Lung (tissue), 12 donors: ENCODE results near the gene REEP3. TPM values are rescaled to one million over a fixed set of nuclear protein-coding genes. Genes with fewer than 3 reads are reported as not detected.
"Not testable (repeated sequence)": the region's sequence is repeated elsewhere in the genome, so short reads cannot be mapped to it uniquely, and the experiment has no call there.

Experiments used
- ATAC-seq: fragments of 200-7000 bp; cut with Tn5 transposase; one replicate; pipeline ENCODE4 v1.9.1; 2020; ENCODE audit warnings: moderate number of reproducible peaks; ENCODE audit not compliant: insufficient read depth, low FRiP score
- DNase-seq, 3 donors: peaks; one replicate each; pipeline ENCODE4 v3.0.0-alpha.2; 2013 to 2017
- H3K27ac ChIP-seq, 2 donors: one replicate each; pipeline ENCODE4 v1.5.1; 2013; ENCODE audit warnings: mild to moderate bottlenecking in 2 of 2, moderate library complexity in 2 of 2, control low read depth in 1 of 2, inconsistent platforms in 1 of 2, low read depth in 1 of 2, low read length in 1 of 2
- H3K27me3 ChIP-seq, 3 donors: one replicate each; pipeline ENCODE4 v1.5.1; 2013; ENCODE audit warnings: low read length in 2 of 3; ENCODE audit not compliant: control insufficient read depth in 3 of 3, insufficient read depth in 3 of 3
- H3K36me3 ChIP-seq, 4 donors: one replicate each; pipeline ENCODE4 v1.5.1; 2013; ENCODE audit warnings: low read length in 4 of 4, mild to moderate bottlenecking in 1 of 4, moderate library complexity in 1 of 4; ENCODE audit not compliant: control insufficient read depth in 4 of 4, insufficient read depth in 4 of 4
- H3K4me1 ChIP-seq, 5 donors: one replicate each; pipeline ENCODE4 v1.5.1; 2013; ENCODE audit warnings: low read length in 5 of 5, mild to moderate bottlenecking in 2 of 5, moderate library complexity in 1 of 5; ENCODE audit not compliant: control insufficient read depth in 5 of 5, insufficient read depth in 5 of 5
- H3K4me3 ChIP-seq: one replicate; pipeline ENCODE4 v1.5.1; 2013; ENCODE audit warnings: mild to moderate bottlenecking, control low read depth, moderate library complexity
- H3K9ac ChIP-seq, 2 donors: one replicate each; pipeline ENCODE4 v1.5.1; 2013; ENCODE audit warnings: low read length in 2 of 2, control low read depth in 1 of 2; ENCODE audit not compliant: insufficient read depth in 1 of 2
- H3K9me3 ChIP-seq, 4 donors: one replicate each; pipeline ENCODE4 v1.5.1; 2013; ENCODE audit warnings: low read length in 3 of 4, mild to moderate bottlenecking in 1 of 4, moderate library complexity in 1 of 4; ENCODE audit not compliant: control insufficient read depth in 4 of 4, insufficient read depth in 3 of 4
- CTCF ChIP-seq: IDR thresholded peaks from 2 replicates; pipeline ENCODE4 v1.5.1; 2012; ENCODE audit warnings: mild to moderate bottlenecking; ENCODE audit errors: control extremely low read depth, extremely low read depth
- WGBS, 2 donors: extraction: QIAGEN DNeasy Blood & Tissue Kit; methylation state at CpG; one replicate each; pipeline ENCODE4 v1.1.7; 2013; 5-methylcytosine and 5-hydroxymethylcytosine counted together
- polyA plus RNA-seq, 2 donors: library from polyadenylated mRNA; stranded (reverse); fragments of 200-250 nt; gene quantifications; one replicate each; pipeline ENCODE4 v1.2.1, GENCODE V29; 2013
- total RNA-seq, 2 donors: library from RNA; depleted of rRNA in 1 of 2; stranded (reverse); fragments of >200 nt in 1 of 2; gene quantifications; one replicate each; pipeline ENCODE4 v1.2.1, GENCODE V29; 2014 to 2021
- donor health status: control.
- donor health status: control.
- donor health status: Bipolar disorder and iron deficiency.
- donor health status: healthy.
- donor health status: DM: yes; HTN: yes; CAD: no.

The REEP3 gene
- total and polyA plus RNA-seq, 4 donors, result 11.5 to 45.9 (median 24.5) TPM

DNA sequence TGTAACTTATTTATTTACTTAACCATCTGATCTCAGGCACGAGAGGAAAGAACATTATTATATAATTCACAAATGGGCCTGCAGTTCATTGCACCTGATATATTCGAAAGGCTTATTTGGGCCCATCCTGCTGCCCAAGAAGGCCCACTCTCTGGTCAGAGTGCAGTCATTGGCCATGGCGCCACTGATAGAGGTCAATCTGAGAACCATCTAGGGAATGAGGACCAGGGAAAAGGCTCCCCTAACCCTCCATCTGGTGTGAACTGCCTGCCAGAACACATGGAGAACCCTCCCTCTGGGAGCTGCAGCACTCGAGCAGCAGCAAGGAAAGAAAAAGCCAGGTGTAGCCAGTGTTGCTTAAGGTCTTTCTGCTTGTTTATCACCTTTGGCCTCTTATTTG, 136.6 kb downstream of the REEP3 start:
- no peaks in the 10 kb centered on the region for H3K9me3 ChIP-seq
- no peaks in the 10 kb centered on the region for H3K36me3 ChIP-seq
- H3K9ac ChIP-seq, result no peak overlapping the region
- no peak overlapping the region for H3K4me3 ChIP-seq
- DNase-seq (no peak), ATAC-seq (no peak)
- WGBS, 2 donors, result 62 to 64% methylated on average over 4 of the region's 4 CpGs
- no peak overlapping the region for H3K27ac ChIP-seq
- no peak for TF ChIP-seq CTCF
- no peaks in the 10 kb centered on the region for H3K4me1 ChIP-seq
- no peaks in the 10 kb centered on the region for H3K27me3 ChIP-seq

DNA sequence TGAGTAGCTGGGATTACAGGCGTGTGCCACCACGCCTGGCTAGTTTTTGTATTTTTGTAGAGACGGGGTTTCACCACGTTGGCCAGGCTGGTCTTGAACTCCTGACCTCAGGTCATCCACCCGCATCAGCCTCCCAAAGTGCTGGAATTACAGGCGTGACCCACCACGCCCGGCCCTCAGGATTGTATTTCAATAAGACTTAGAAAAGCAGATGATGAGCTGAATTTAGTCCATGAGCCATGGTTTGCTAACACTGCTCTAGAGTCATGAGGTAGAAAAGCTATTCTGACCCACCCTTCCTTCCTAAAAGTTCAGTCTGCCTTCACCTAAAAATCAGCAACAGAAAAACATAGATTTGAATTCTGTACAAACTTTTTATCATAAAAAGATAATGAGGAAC, 139.7 kb downstream of the REEP3 start:
- H3K27me3 ChIP-seq, DNase-seq: not testable (repeated sequence)
- 93 to 95% methylated on average over 8 of the region's 8 CpGs for WGBS, 2 donors

GRCh38 chr10:63661347-63661746, 140.1 kb downstream of the REEP3 start:
- no peaks in the 10 kb centered on the region for H3K27me3 ChIP-seq
- H3K36me3 ChIP-seq, result no peaks in the 10 kb centered on the region
- H3K4me3 ChIP-seq, result no peak overlapping the region

More for the DNA sequence above, 139.7 kb downstream of the REEP3 start:
- not testable (repeated sequence) for H3K27ac ChIP-seq, H3K36me3 ChIP-seq, H3K9ac ChIP-seq, H3K4me1 ChIP-seq, ATAC-seq, H3K4me3 ChIP-seq, H3K9me3 ChIP-seq

GRCh38 chr10:63664341-63664885, 143.2 kb downstream of the REEP3 start:
- H3K27me3 ChIP-seq, result no peaks in the 10 kb centered on the region
- 96 to 97% methylated on average over 13 of the region's 13 CpGs for WGBS, 2 donors
- H3K4me1 ChIP-seq, result peaks cover 0 to 32% (median 4%) of the 10 kb centered on the region in 5 donors

More at GRCh38 chr10:63661347-63661746, 140.1 kb downstream of the REEP3 start:
- no peak overlapping the region for H3K27ac ChIP-seq
- DNase-seq, result no peak
- ATAC-seq, result no peak
- H3K9ac ChIP-seq, result no peak overlapping the region
- WGBS, 2 donors, result 91 to 95% methylated on average over 5 of the region's 5 CpGs
- peaks cover 0 to 14% (median 4%) of the 10 kb centered on the region in 5 donors for H3K4me1 ChIP-seq
- TF ChIP-seq CTCF, result no peak
- H3K9me3 ChIP-seq, result no peaks in the 10 kb centered on the region

DNA sequence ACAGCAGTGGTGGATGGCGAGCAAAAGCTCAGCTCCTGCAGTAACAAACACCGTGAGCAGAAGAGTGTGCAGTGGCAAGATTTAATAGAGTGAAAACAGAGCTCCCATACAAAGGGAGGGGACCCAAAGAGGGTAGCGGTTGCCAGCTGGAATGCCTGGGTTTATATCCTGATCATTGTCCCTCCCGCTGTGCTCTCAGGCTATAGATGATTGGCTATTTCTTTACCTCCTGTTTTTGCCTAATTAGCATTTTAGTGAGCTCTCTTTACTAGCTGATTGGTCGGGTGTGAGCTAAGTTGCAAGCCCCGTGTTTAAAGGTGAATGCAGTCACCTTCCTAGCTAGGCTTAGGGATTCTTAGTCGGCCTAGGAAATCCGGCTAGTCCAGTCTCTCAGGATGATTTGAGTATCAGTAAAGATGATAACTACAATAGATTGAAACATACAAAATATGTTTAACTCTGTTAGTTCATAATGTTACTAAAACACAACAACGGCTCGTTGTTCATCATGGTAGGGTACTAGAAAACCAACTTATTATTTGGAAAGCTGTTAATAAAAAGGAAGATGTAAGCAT, 143.9 kb downstream of the REEP3 start:
- DNase-seq, ATAC-seq, H3K27me3 ChIP-seq, H3K4me3 ChIP-seq, H3K9ac ChIP-seq, H3K27ac ChIP-seq, H3K9me3 ChIP-seq, H3K36me3 ChIP-seq: not testable (repeated sequence)
- H3K4me1 ChIP-seq, result peaks cover 0 to 32% (median 4%) of the 10 kb centered on the region in 5 donors
- WGBS, 2 donors, result 87 to 91% methylated on average over 10 of the region's 10 CpGs

More at GRCh38 chr10:63664341-63664885, 143.2 kb downstream of the REEP3 start:
- no peak for ATAC-seq
- Histone ChIP-seq H3K36me3 (no peaks in the 10 kb centered on the region), H3K9me3 (no peaks in the 10 kb centered on the region), H3K27ac (no peak overlapping the region), H3K9ac (no peak overlapping the region), H3K4me3 (no peak overlapping the region)
- no peak for TF ChIP-seq CTCF
- no peak for DNase-seq
